SU-DHL-6 (cell line): ENCODE data around the gene NCBP1.
"Not testable (repeated sequence)": the region's sequence is repeated elsewhere in the genome, so short reads cannot be mapped to it uniquely, and the experiment has no call there.

Source experiments
- H2AFZ ChIP-seq: fragments of 200-600 bp; sonication (generic); 2 replicates; pipeline ENCODE4 v1.6.1; 2014; ENCODE audit warnings: low read depth, mild to moderate bottlenecking, moderate library complexity, mixed read lengths, antibody characterized with exemption, low read length; ENCODE audit not compliant: severe bottlenecking
- H3F3A ChIP-seq: fragments of 200-600 bp; shearing (Covaris generic); 2 replicates; pipeline ENCODE4 v1.6.0; 2016; ENCODE audit warnings: antibody characterized with exemption, mild to moderate bottlenecking; ENCODE audit not compliant: insufficient read depth
- H3K27ac ChIP-seq: fragments of 200-600 bp; sonication (generic); 2 replicates; pipeline ENCODE4 v1.5.1; 2016; ENCODE audit warnings: low read depth, mild to moderate bottlenecking, low read length, moderate library complexity, mixed read lengths
- H3K27me3 ChIP-seq: fragments of 200-600 bp; sonication (generic), shearing (Covaris generic); 2 replicates; pipeline ENCODE4 v1.6.0; 2014; ENCODE audit warnings: mild to moderate bottlenecking, low read length
- H3K36me3 ChIP-seq: fragments of 200-600 bp; sonication (generic); 2 replicates; pipeline ENCODE4 v1.6.1; 2014; ENCODE audit warnings: mild to moderate bottlenecking, low read length, mixed read lengths
- H3K4me2 ChIP-seq: fragments of 300-600, 200-600 bp; shearing (Covaris generic), sonication (generic); 2 replicates; pipeline ENCODE4 v1.6.0; 2014; ENCODE audit warnings: low read length, low read depth, mild to moderate bottlenecking; ENCODE audit not compliant: poor library complexity, severe bottlenecking
- H3K4me3 ChIP-seq: fragments of 200-600 bp; sonication (generic); 2 replicates; pipeline ENCODE4 v1.5.1; 2014; ENCODE audit warnings: antibody characterized with exemption, low read length, mild to moderate bottlenecking, mixed read lengths; ENCODE audit not compliant: insufficient read depth, poor library complexity, severe bottlenecking
- H3K79me2 ChIP-seq: fragments of 200-600 bp; sonication (generic); 2 replicates; pipeline ENCODE4 v1.6.1; 2014; ENCODE audit warnings: mild to moderate bottlenecking, low read length, moderate library complexity; ENCODE audit not compliant: insufficient read depth
- H3K9ac ChIP-seq: fragments of 200-600 bp; sonication (generic); 2 replicates; pipeline ENCODE4 v1.7.0; 2014; ENCODE audit warnings: mild to moderate bottlenecking, low read length
- H3K9me2 ChIP-seq: fragments of 200-600 bp; sonication (generic); replicated peaks from 2 replicates; pipeline ENCODE4 v1.6.1; 2014; ENCODE audit warnings: low read length; ENCODE audit not compliant: insufficient read depth
- H3K9me3 ChIP-seq: fragments of 200-600 bp; sonication (generic); 2 replicates; pipeline ENCODE4 v1.6.1; 2014; ENCODE audit warnings: low read length, mixed read lengths; ENCODE audit not compliant: insufficient read depth
- H4K20me1 ChIP-seq: fragments of 200-600 bp; sonication (generic); 2 replicates; pipeline ENCODE4 v1.6.1; 2014; ENCODE audit warnings: low read depth, mild to moderate bottlenecking, antibody characterized with exemption, low read length, moderate library complexity, mixed read lengths
- EZH2phosphoT487 ChIP-seq: fragments of 200-600 bp; sonication (generic), shearing (Covaris generic); conservative IDR thresholded peaks from 2 replicates; pipeline ENCODE4 v1.6.1; 2018; ENCODE audit warnings: mild to moderate bottlenecking, antibody characterized with exemption, low read length, moderate library complexity, mixed read lengths
- TF ChIP-seq, protein P1 (sequence below): fragments of 200-600 bp; sonication (generic); IDR thresholded peaks from one replicate; pipeline ENCODE4 v1.5.1; 2017; ENCODE audit warnings: antibody characterized with exemption, mild to moderate bottlenecking, low read length, moderate library complexity; ENCODE audit not compliant: insufficient read depth, poor library complexity, severe bottlenecking

The NCBP1 gene

DNA sequence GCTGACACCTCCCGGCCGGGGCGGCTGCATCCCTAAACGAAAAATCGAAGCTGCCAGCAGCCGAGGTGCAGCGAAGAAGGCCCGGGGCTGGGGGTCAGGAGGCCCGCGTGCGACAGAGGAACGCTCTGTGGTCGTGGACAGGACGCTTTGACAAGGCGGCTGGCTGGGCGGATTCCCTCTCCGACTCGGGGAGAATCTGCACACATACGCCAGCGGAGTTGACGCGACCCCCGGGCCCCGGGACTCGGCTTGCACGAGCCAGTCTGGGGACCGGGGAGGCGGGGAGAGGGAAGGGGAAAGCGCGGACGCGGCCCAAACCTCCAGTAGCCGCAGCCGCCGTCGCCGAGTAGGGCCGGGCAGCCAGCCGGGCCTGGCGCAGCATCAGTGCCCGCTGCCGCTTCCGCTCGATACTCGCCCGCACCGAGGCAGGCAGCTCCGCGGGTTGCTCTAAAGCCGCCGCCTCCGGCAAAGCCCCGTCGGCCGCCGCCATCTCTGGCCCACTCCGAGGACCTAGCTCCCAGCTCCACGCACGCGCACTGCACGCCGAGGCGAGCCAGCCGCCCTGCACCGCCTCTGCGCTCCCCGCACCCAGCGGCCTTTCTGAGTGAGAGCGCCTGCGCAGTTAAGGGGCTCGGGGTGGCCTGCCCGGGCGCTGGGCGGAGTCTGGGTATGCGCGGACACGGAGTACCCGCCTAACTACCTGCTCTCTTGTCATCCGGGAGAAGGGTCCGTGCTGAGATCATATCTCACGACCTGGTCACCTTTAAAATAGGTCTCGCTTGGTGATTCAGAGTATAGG is 63.4 kb downstream of the NCBP1 start, which contains the start of gene XPA:
Gene XPA (minus strand): TSS at position 538 of the 799 bp plus-strand sequence. CDS start 48 bp downstream, at position 490.
- H3K36me3 ChIP-seq = no peaks in the 10 kb centered on the region
- H3K4me2 ChIP-seq = peak within 1 kb of the TSS; percentile 73
- peak within 1 kb of the TSS; percentile 80 for H3K9ac ChIP-seq
- TF ChIP-seq, protein P1, sequence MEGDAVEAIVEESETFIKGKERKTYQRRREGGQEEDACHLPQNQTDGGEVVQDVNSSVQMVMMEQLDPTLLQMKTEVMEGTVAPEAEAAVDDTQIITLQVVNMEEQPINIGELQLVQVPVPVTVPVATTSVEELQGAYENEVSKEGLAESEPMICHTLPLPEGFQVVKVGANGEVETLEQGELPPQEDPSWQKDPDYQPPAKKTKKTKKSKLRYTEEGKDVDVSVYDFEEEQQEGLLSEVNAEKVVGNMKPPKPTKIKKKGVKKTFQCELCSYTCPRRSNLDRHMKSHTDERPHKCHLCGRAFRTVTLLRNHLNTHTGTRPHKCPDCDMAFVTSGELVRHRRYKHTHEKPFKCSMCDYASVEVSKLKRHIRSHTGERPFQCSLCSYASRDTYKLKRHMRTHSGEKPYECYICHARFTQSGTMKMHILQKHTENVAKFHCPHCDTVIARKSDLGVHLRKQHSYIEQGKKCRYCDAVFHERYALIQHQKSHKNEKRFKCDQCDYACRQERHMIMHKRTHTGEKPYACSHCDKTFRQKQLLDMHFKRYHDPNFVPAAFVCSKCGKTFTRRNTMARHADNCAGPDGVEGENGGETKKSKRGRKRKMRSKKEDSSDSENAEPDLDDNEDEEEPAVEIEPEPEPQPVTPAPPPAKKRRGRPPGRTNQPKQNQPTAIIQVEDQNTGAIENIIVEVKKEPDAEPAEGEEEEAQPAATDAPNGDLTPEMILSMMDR = no peak
- TF ChIP-seq EZH2phosphoT487 = no peak
- no peaks in the 10 kb centered on the region for H3K9me2 ChIP-seq
- H3K9me3 ChIP-seq = no peaks in the 10 kb centered on the region
- peak within 1 kb of the TSS; percentile 94 for H2AFZ ChIP-seq
- peak within 1 kb of the TSS; percentile 79 for H3K4me3 ChIP-seq
- H3F3A ChIP-seq = no peaks in the 10 kb centered on the region
- peak within 1 kb of the TSS; percentile 65 for H3K27ac ChIP-seq
- no peaks in the 10 kb centered on the region for H3K27me3 ChIP-seq
- H4K20me1 ChIP-seq = no peaks in the 10 kb centered on the region
- peaks cover 37% of the 10 kb centered on the region for H3K79me2 ChIP-seq

DNA sequence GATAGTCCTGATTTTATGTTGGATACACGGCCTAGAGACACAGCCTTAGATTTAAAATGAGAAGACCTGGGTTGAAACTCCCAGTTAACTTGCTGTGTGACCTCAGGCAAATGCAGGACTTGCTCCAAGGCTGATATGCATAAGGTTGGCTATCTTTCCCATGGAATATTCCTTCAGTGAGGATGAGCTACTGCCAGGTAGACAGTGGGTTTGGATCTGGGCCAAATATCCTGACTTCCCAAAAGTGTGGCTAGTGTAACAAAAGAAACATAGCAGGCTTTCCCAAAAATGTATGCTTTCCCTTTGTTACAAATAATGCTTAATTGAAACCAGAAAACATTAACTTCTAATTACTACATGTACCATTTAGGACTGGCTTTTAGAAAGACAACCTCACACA is 64.2 kb downstream of the NCBP1 start:
- H3K79me2 ChIP-seq = peaks cover 37% of the 10 kb centered on the region
- no peaks in the 10 kb centered on the region for H3K9me2 ChIP-seq
- no peaks in the 10 kb centered on the region for H3K36me3 ChIP-seq
- TF ChIP-seq EZH2phosphoT487 = no peak
- TF ChIP-seq, protein P1 = no peak
- H3K9ac ChIP-seq = peak overlapping the region; percentile 80
- peak overlapping the region; percentile 79 for H3K4me3 ChIP-seq
- no peaks in the 10 kb centered on the region for H3K9me3 ChIP-seq
- no peaks in the 10 kb centered on the region for H3F3A ChIP-seq
- H4K20me1 ChIP-seq = no peaks in the 10 kb centered on the region
- peak overlapping the region; percentile 65; the same call in 1 of the 2 replicates for H3K27ac ChIP-seq
- H3K4me2 ChIP-seq = peak overlapping the region; percentile 73
- peak overlapping the region; percentile 94 for H2AFZ ChIP-seq
- no peaks in the 10 kb centered on the region for H3K27me3 ChIP-seq

DNA sequence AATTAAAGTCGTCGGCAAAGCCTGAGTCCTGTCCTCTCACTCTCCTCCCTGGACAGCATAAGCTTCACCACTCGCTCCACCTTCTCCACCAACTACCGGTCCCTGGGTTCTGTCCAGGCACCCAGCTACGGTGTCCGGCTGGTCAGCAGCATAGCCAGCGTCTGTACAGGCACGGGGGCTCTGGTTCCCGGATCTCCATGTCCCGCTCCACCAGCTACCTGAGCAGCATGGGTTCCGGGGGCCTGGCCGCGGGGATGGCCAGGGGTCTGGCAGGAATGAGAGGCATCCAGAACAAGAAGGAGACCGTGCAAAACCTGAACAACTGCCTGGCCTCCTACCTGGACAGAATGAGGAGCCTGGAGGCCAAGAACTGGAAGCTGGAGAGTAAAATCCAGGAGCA is 65.2 kb downstream of the NCBP1 start:
- no peaks in the 10 kb centered on the region for H3F3A ChIP-seq
- no peaks in the 10 kb centered on the region for H4K20me1 ChIP-seq
- peaks cover 30% of the 10 kb centered on the region for H3K79me2 ChIP-seq
- no peak overlapping the region for H3K9ac ChIP-seq
- no peak overlapping the region for H3K4me2 ChIP-seq
- H3K27me3 ChIP-seq = no peaks in the 10 kb centered on the region
- TF ChIP-seq, protein P1 = no peak
- no peak for TF ChIP-seq EZH2phosphoT487
- H2AFZ ChIP-seq = no peak overlapping the region
- no peaks in the 10 kb centered on the region for H3K9me2 ChIP-seq
- no peaks in the 10 kb centered on the region for H3K36me3 ChIP-seq
- no peak overlapping the region for H3K4me3 ChIP-seq
- H3K9me3 ChIP-seq = no peaks in the 10 kb centered on the region
- no peak overlapping the region for H3K27ac ChIP-seq

DNA sequence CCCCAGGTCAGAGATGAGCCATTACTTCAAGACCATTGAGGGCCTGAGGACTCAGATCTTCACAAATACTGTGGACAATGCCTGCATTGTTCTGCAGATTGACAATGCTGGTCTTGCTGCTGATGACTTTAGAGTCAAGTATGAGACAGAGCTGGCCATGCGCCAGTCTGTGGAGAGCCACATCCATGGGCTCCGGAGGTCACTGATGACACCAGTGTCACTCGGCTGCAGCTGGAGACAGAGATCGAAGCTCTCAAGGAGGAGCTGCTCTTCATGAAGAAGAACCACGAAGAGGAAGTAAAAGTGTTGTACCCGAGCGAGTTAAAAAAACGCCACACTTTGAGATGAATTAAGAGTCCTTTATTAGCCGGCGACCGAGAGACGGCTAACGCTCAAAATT is 65.7 kb downstream of the NCBP1 start:
- not testable (repeated sequence) for H4K20me1 ChIP-seq, H3K27me3 ChIP-seq, H3K4me3 ChIP-seq, H3K9me3 ChIP-seq, H3K9me2 ChIP-seq, H2AFZ ChIP-seq, H3K27ac ChIP-seq, H3K9ac ChIP-seq, H3F3A ChIP-seq, H3K36me3 ChIP-seq
- peaks cover 26% of the 10 kb centered on the region for H3K79me2 ChIP-seq
- H3K4me2 ChIP-seq = peak overlapping the region; percentile 10

DNA sequence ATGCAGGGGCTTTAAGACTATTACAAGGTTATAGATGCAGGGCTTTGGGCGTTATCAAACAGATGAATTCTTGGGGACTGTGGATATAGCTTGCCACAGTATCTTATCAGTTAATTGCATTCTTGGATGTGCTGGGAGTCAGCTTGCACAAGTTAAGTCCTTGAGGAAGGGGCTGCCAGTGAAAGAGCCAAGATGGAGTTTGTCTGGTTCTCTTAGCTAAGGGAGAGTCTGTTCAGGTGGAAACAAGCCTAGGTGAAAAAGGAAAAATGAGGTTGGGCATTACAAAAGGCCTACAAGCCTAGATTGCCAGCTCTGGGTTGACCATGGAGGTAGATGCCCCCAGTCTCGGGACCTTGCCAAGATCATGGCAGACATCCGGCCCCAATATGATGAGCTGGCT is 66.2 kb downstream of the NCBP1 start:
- H3K27me3 ChIP-seq, H3K9me2 ChIP-seq, H3K4me3 ChIP-seq, H4K20me1 ChIP-seq, H2AFZ ChIP-seq, H3F3A ChIP-seq, H3K36me3 ChIP-seq, H3K27ac ChIP-seq, H3K9ac ChIP-seq, H3K9me3 ChIP-seq: not testable (repeated sequence)
- peaks cover 20% of the 10 kb centered on the region for H3K79me2 ChIP-seq
- H3K4me2 ChIP-seq = peak overlapping the region; percentile 10
